22Rv1 (cell line): ENCODE results near the gene ARPC5.

Experiments used
- H3K27ac ChIP-seq: fragments of 450-650 bp; 2 replicates; pipeline ENCODE4 v1.5.1; 2017
- ZFX ChIP-seq: fragments of 450-650 bp; IDR thresholded peaks from 2 replicates; pipeline ENCODE4 v1.6.1; 2017; ENCODE audit warnings: antibody characterized with exemption, borderline replicate concordance
- TF ChIP-seq, protein P1 (sequence below): fragments of 450-650 bp; IDR thresholded peaks from 2 replicates; pipeline ENCODE4 v1.5.1; 2017; ENCODE audit warnings: mild to moderate bottlenecking

ARPC5 gene

DNA sequence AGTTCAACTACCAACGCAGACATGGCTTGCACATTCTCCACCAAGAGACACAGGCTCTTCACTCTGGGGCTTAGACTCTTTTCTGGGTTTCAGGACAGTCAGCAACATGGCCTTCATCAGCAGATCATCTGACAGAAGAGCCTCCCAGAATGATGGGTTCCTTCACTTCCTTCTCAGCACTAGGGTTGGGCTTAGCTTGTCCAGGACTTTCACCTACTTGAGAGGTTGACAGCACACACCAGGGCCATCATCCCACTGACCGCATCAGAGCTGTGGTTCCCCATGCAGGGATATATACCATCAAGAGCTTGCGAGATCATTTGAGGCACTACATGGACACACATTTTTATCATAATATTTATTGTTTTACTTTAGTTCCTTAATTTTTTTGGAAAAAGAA, 34.9 kb downstream of the ARPC5 start:
- H3K27ac ChIP-seq = no peak overlapping the region
- TF ChIP-seq ZFX = no peak
- TF ChIP-seq, protein P1, sequence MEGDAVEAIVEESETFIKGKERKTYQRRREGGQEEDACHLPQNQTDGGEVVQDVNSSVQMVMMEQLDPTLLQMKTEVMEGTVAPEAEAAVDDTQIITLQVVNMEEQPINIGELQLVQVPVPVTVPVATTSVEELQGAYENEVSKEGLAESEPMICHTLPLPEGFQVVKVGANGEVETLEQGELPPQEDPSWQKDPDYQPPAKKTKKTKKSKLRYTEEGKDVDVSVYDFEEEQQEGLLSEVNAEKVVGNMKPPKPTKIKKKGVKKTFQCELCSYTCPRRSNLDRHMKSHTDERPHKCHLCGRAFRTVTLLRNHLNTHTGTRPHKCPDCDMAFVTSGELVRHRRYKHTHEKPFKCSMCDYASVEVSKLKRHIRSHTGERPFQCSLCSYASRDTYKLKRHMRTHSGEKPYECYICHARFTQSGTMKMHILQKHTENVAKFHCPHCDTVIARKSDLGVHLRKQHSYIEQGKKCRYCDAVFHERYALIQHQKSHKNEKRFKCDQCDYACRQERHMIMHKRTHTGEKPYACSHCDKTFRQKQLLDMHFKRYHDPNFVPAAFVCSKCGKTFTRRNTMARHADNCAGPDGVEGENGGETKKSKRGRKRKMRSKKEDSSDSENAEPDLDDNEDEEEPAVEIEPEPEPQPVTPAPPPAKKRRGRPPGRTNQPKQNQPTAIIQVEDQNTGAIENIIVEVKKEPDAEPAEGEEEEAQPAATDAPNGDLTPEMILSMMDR = no peak

DNA sequence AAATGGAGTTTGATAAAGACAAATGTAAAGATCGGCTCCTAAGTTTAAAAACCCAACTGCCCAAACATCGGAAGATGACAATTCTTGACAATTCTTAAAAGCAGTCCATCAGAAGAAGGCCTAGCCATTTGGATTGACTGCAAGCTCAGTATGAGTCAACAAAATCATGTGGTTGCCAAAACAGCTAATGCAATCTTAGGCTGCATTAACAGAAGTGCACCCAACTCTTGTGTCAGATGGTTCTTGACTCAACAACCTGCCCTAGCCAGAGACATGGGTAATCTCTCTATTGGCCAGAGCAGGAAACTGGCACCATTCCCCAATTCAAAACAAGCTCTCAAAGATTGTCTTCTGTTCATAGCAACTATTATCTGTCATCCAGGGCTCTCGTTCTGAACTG, 35.4 kb downstream of the ARPC5 start:
- TF ChIP-seq, protein P1 = no peak
- no peak for TF ChIP-seq ZFX
- H3K27ac ChIP-seq = no peak overlapping the region

DNA sequence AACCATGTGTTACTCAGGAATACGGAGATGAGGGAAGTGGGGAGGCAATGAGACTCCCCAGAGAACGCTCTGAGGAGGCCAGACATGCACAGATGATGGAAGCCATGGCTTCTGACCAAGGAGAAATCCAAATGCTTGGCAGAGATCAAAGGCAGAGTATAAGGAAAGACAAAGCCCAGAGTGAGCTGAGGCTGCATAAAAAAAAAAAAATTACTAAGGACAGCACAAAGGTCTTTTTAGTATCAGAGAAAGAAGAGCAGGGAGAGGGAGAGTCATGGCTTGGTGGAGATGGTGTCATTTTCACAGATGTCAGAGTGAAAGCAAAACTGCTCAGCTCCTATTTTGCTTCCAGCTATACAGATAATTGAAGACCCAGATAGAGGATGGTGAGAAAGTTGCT, 37.2 kb downstream of the ARPC5 start:
- H3K27ac ChIP-seq = no peak overlapping the region
- TF ChIP-seq, protein P1 = no peak
- TF ChIP-seq ZFX = no peak

DNA sequence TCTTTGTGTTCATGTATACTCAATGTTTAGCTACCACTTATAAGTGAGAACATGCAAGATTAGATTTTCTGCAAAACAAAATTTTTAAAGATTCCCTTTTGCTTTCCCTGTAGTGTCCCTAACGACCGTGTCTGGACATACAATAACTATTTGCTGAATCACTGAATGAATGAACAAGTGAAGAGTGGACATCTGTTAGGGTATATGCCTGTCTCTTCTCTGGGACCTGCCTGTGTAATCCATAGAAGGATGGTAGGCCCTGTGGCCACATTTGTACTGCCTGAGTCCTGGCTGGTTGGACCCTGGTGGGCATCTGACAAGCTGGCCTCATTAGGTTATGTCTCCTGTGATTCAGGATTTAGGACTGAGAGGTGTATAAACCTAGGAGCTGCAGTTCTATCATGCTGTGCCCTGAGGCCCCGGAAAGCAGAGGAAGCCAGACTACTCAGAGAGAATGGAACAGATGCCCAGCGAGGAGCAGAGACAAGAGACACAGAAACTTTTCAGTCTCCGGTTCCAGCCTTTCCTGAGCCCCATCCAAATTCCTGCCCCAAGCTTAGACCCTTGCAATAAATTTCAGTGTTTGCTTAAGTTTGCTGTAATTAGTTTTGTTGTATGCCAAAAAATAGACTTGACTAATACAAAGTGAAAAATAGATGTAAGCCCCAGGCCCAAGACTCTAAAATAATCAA, 37.8 kb downstream of the ARPC5 start:
- H3K27ac ChIP-seq = no peak overlapping the region
- TF ChIP-seq, protein P1 = no peak
- TF ChIP-seq ZFX = no peak

DNA sequence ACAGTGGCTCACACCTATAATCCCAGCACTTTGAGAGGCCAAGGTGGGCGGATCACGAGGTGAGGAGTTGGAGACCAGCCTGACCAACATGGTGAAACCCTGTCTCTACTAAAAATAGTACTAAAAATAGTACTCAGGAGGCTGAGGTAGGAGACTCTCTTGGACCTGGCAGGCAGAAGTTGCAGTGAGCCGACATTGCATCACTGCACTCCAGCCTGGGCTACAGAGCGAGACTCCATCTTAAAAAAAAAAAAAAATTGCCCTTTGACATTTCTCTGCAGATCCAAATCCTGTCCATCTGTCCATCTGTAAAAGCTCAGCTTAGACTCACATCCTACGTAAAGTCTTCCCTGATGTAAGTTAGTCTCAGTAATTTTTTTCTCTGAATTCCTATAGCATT, 39.1 kb downstream of the ARPC5 start:
- no peak for TF ChIP-seq ZFX
- TF ChIP-seq, protein P1 = no peak
- no peak overlapping the region for H3K27ac ChIP-seq

DNA sequence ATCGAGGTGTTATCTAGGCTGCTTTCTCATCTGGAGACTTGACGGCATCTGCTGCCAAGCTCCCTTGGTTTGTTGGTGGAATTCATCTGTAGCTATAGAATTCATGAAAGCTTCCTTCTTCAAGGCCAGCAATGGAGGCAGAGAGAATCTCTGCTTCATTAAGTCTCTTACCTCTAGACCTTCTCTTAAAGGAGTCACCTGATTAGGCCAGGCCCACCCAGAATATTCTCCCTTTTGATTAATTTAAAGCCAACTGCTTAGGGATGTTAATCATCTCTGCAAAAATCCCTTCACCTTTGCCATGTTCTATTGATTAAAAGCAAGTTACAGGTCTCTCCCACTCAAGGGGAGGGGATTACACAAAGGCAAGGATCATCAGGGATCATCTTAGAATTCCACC, 40.0 kb downstream of the ARPC5 start:
- no peak overlapping the region for H3K27ac ChIP-seq
- no peak for TF ChIP-seq ZFX
- TF ChIP-seq, protein P1 = no peak

DNA sequence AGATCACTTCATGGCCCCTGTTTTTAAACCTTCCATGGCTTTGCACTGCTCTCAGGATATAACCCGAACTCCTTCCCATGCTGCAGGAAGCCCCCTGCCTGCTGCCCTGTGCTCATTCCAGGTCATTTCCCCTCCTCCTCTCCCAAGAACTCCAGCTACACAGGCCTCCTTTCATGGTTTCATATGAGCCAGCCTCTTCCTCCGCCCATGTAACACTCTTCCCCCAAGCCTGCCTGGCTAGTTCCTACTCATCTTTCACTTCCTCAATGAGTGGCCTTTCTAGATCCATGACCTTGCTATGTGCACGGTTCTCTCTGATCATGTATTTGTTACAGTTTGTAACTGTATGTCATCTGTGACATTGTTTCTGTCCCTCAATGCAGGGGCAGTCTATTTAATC, 42.2 kb downstream of the ARPC5 start:
- TF ChIP-seq, protein P1 = no peak
- no peak for TF ChIP-seq ZFX
- H3K27ac ChIP-seq = no peak overlapping the region
